ENCODE results near the gene PEAR1.

The PEAR1 gene

DNA sequence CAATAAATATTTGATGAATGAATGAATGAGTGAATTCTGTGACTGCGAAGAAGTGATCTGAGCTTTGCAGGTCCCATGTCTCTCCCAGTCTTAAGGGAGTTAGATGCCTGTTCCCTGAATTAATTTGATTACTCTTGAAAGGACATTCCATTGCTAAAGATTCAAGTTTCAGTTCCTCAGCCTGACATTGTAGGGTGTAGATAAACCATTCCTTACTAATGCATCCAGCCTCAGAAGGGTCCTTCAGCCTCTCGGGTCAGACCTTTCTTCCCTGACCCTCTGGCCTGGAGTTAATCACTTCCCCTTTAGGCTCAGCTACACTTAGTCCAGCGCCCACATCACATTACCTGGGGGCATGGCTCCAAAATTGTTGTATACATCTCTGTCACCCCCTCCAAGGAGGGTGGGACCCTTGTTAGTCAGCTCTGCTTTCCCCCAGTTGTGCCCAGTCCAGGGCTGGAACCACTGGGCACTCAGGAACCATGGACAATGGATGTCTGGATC is 37.2 kb upstream of the PEAR1 start:
- Histone ChIP-seq H3K27ac (no peak overlapping the region), H3K9me3 (ENCODE audit: control insufficient read depth, low read length) (no peaks in the 10 kb centered on the region), H3K9ac (no peak overlapping the region), H3K4me2 (ENCODE audit: low read length) (no peak overlapping the region), H3K36me3 (ENCODE audit: control insufficient read depth, insufficient read depth, low read length) (no peaks in the 10 kb centered on the region), H3K79me2 (no peaks in the 10 kb centered on the region), H3K4me1 (peaks cover 2% of the 10 kb centered on the region), H3K27me3 (ENCODE audit: control insufficient read depth, insufficient read depth, low read length) (peaks cover 10% of the 10 kb centered on the region), H2AFZ (no peak overlapping the region), H3K4me3 (ENCODE audit: low read depth, low read length) (no peak overlapping the region)
- TF ChIP-seq, protein P1, sequence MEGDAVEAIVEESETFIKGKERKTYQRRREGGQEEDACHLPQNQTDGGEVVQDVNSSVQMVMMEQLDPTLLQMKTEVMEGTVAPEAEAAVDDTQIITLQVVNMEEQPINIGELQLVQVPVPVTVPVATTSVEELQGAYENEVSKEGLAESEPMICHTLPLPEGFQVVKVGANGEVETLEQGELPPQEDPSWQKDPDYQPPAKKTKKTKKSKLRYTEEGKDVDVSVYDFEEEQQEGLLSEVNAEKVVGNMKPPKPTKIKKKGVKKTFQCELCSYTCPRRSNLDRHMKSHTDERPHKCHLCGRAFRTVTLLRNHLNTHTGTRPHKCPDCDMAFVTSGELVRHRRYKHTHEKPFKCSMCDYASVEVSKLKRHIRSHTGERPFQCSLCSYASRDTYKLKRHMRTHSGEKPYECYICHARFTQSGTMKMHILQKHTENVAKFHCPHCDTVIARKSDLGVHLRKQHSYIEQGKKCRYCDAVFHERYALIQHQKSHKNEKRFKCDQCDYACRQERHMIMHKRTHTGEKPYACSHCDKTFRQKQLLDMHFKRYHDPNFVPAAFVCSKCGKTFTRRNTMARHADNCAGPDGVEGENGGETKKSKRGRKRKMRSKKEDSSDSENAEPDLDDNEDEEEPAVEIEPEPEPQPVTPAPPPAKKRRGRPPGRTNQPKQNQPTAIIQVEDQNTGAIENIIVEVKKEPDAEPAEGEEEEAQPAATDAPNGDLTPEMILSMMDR (IDR thresholded peaks at IDR 0.05): no peak

DNA sequence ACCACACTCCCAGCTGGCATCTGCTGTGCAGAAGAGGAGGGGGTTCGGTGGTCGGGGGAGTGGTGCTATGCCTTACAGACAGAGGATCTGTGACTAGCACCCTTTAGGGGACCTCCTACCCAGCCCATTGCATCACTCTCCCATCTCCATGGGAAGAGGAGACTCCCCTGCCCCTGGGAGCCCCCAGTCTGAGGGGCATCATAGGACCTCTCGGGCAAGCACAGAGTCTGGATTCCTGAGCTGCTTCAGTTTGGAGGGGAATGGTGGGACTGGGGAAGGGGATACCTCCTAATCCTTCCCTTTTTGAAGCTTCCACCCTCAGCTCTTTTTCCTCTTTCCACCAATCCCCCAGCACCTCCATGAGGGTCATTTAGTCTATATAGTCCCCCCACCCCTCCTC is 36.0 kb upstream of the PEAR1 start:
- Histone ChIP-seq H3K4me1 (peaks cover under 1% of the 10 kb centered on the region), H3K4me2 (ENCODE audit: low read length) (no peak overlapping the region), H3K9me3 (ENCODE audit: control insufficient read depth, low read length) (no peaks in the 10 kb centered on the region), H3K27ac (no peak overlapping the region), H2AFZ (no peak overlapping the region), H3K9ac (no peak overlapping the region), H3K4me3 (ENCODE audit: low read depth, low read length) (no peak overlapping the region), H3K27me3 (ENCODE audit: control insufficient read depth, insufficient read depth, low read length) (peaks cover 15% of the 10 kb centered on the region), H3K36me3 (ENCODE audit: control insufficient read depth, insufficient read depth, low read length) (no peaks in the 10 kb centered on the region), H3K79me2 (no peaks in the 10 kb centered on the region)
- TF ChIP-seq, protein P1 (IDR thresholded peaks at IDR 0.05): no peak

DNA sequence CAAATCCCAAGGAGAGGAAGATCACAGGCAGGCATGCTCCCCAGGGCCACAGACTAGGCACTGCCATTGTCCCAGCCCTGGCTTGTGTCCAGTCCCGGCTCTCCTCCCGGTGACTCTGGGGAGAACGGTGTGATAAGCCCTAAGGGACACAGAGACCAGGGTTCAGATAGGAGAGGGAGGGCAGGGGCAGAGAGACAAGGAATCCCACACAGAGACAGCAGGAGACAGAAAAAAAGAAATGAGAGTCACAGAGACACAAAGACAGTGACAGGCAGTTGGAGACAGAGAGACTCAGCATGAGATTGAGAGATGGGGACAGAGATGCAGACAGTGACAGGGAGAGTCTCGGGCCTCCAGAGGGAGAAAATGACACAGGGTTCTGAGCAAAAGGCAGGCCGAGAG is 35.0 kb upstream of the PEAR1 start:
- Histone ChIP-seq H3K79me2 (no peaks in the 10 kb centered on the region), H3K4me3 (ENCODE audit: low read depth, low read length) (no peak overlapping the region), H2AFZ (no peak overlapping the region), H3K9me3 (ENCODE audit: control insufficient read depth, low read length) (no peaks in the 10 kb centered on the region), H3K4me1 (no peaks in the 10 kb centered on the region), H3K36me3 (ENCODE audit: control insufficient read depth, insufficient read depth, low read length) (no peaks in the 10 kb centered on the region), H3K27me3 (ENCODE audit: control insufficient read depth, insufficient read depth, low read length) (peaks cover 15% of the 10 kb centered on the region), H3K4me2 (ENCODE audit: low read length) (no peak overlapping the region), H3K27ac (no peak overlapping the region), H3K9ac (no peak overlapping the region)
- TF ChIP-seq, protein P1 (IDR thresholded peaks at IDR 0.05): no peak

DNA sequence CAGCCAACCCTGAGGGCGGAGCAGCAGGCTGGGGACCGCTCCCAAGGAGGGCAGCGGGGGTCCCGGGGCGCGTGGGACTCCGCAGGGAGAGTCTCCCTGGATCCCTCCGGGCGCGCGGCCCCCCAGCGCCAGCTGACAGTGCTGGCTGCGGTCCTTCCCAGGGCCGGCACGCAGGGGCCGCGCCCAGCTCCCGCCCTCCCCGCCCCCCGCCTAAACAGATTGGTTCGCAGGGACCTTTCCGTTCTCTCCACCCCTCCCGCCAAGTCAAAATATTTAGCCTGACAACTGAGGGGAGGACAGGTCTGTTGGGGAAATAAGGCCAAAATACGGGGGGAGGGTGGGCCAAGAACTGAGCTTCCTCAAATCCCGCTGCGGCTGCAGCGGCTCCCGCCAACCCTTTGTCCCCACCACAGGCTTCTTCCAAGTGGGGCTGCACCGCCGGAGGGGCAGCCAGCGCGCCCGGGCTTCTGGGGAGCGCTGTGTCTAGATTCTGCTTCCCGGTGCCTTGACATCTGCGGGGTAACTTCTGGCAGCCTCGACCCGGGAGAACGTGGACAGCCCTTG is 34.5 kb upstream of the PEAR1 start, which contains the start of gene INSRR:
Gene INSRR, minus strand, starts transcription at position 159 of the 564 bp plus-strand sequence. CDS start 496 bp downstream, outside the sequence.
- no peak within 1 kb of the TSS for H3K27ac ChIP-seq
- H3K27me3 ChIP-seq (ENCODE audit: control insufficient read depth, insufficient read depth, low read length): peaks cover 15% of the 10 kb centered on the region
- H3K79me2 ChIP-seq: no peaks in the 10 kb centered on the region
- H3K4me2 ChIP-seq (ENCODE audit: low read length): peak within 1 kb of the TSS; percentile 66
- no peaks in the 10 kb centered on the region for H3K9me3 ChIP-seq (ENCODE audit: control insufficient read depth, low read length)
- H3K4me3 ChIP-seq (ENCODE audit: low read depth, low read length): peak within 1 kb of the TSS; percentile 9
- H3K36me3 ChIP-seq (ENCODE audit: control insufficient read depth, insufficient read depth, low read length): no peaks in the 10 kb centered on the region
- H3K9ac ChIP-seq: no peak within 1 kb of the TSS
- no peaks in the 10 kb centered on the region for H3K4me1 ChIP-seq
- H2AFZ ChIP-seq: peak within 1 kb of the TSS; percentile 28
- TF ChIP-seq, protein P1 (IDR thresholded peaks at IDR 0.05): no peak

All from parathyroid adenoma (tissue), 2 donors.